Kidney capillary endothelial cell (primary cell): ENCODE measurements around the gene INTS7.
"Not testable (repeated sequence)": the region's sequence is repeated elsewhere in the genome, so short reads cannot be mapped to it uniquely, and the experiment has no call there.

Experiments
- DNase-seq: peaks from one replicate; pipeline ENCODE4 v3.0.0-alpha.2; 2018; ENCODE audit warnings: low spot score

INTS7 gene

DNA sequence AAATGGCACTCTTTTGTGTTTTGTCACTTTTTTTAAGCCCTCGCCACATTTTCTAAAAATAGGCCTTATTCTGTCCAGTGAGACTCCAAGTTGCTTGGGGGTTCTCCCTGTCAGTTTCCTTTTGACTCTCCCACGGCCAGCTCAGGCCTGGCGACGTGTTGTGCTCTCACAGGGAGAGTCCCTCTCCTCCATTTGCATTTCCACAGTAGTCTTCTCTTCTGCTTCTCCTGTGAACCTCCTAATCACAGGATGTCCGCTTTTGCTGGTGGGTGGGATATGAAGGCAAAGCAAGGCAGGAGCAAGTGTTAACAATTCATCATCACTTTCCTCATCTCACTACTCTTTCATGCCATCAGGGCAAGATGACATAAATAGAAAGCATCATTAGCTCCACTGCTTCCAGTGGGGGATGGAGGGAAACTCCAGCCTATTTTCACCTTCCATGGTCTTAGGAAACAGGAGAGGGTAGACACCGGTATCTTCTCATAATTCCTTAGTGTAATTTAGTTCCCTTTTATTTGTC, 99.8 kb downstream of the INTS7 start:
- no peak for DNase-seq

DNA sequence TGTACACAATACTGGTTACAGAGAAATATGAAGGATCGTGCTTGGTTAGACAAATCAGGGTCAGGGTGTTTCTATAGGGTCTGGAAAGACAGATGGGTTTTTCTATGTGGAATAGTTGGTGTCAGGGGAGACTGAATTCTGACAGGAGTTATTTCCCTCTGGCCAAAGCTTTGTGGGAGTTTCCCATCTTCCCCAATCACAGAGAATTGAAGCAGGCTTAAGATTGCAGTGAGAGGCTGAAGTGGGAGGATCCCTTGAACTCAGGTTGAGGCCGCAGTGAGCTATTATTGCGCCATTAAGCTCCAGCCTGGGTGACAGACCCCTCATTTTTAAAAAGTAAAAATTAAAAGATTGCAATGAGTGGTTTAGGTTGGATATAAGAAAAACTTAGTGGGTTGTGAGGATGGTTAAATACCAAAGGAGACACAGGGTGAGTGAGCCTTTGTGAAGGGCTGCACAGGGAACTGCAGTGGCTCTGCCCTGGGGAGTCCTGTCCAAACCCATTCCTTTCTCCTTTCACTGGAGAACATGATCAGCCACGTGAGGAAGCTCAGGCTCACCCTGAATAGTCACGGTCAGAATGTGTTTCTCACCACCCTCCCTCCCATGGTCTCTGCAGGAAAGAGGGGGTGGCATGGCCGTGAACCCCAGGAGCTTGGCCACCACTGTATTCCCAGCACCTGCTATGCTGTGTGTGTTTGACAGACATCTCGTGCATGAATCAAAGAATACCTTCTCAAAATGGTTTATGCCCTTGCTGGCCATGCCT, 101.2 kb downstream of the INTS7 start:
- no peak for DNase-seq

DNA sequence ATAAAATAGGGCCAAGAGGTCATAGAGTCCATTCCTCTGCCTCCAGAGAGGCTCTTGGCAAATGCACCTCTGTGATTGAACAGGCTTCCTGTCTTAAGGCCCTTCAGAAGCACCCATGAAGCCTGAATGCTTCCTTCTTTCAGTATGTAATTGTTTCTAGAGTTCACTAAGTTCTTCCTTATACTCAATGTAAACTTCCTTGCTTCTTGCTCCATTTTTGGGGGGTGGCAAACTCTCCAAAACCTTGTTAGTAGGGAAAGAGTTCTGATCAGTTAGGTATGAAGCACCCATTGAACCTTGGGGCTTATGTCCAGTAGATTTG, 102.5 kb downstream of the INTS7 start:
- no peak for DNase-seq

DNA sequence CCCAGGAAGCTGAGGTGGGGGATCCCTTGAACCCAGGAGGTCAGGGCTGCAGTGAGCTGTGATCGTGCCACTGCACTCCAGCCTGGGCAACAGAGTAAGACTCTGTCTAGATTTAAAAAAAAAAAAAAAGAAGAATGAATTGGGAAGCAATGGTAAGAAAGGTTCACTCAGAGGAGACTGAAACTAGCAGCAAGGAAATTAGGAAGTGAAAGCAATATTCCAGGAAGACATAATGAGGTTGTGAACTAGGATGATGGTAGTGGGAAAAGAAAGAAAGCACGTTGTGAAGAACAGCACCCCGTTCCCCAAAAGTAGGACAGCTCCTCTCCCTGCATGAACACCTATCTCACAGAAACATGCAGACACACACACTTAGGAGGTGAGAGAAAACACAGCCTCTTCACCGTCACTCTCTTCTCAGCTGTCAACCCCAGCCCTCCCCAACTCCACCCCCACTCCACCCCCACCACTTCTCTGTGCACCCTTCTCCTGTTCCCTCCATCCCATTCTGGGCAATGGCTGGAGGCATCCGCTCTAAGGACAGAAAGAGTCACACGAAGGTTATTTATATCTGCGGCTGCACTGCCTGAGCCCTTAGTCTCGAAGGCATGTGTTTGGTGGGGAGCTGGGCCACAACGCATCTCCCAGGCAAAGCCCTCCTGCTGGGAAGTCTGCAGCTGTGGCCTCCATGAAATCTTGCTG, 103.0 kb downstream of the INTS7 start:
- DNase-seq = no peak

DNA sequence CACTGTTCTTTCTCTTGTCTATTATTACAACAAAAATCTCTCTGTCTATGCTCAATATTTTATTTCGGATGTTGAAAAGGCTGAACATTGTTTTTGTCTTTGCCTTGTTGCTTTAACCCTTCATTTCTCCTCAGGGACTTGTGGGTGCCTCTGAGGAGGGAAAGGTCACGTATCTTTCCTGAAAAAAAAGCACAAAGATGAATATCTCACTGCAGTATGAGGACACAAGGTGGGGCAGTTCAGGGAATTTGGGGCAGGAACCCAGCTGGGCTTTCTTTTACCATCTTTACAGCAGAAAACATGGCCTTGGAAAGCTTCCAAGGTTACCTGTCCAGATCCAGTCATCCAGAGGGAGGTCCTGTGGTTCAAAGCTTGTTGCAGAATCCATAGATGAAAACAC, 105.7 kb downstream of the INTS7 start:
- no peak for DNase-seq

DNA sequence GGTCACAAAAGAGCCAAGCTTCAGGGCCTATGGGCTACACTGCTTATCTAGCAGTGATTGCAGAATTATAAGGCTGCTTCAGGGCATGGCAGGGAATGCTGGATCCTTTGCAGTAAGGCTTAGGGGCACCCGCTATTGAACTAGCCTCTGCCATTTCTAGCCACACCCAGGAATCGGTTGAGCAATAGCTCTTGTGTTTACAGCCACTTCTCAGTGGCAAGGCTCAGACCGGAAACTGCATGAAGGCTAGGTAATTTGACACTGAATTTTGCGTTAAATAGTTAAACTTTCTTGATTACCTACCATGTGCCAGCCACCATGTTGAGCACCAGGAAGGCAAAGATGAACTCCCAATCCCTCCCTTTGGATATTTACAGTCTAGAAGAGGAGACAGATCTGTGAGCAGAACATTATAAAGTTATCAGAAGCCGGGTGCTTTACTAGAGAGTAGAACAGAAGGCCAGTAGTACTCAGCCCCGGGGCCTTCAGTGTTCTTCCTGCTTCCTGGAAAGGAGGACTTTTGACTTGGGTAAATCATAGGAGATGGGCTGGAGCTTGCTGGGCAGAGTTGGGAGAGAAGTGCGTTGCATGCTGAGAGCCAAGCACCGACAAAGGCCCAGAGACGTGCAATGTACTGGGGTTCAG, 106.2 kb downstream of the INTS7 start:
- no peak for DNase-seq

DNA sequence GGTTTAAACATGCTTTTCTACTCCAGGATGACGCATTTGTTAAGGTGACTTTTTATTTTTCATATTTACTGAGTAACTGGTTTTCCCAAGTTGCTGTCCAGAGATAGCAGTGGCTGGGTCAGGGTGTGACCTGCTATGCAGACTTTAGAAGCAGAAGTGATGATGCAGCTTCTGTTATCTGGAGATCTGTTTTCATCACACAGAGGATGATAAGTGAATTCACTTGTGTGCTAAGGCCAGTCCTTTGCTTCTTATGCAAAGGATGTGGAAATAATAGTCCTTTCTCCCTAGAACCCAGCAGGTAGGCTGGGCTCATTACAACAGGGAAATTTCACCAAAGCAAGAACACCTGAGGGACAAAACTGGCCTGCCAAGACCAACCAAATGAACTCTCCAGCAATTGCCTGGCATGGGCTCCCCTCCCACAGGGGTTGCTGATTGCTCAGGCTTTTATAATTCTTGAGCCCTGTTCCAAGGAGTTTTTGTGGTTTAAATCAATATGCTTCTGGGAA, 107.0 kb downstream of the INTS7 start:
- no peak for DNase-seq

DNA sequence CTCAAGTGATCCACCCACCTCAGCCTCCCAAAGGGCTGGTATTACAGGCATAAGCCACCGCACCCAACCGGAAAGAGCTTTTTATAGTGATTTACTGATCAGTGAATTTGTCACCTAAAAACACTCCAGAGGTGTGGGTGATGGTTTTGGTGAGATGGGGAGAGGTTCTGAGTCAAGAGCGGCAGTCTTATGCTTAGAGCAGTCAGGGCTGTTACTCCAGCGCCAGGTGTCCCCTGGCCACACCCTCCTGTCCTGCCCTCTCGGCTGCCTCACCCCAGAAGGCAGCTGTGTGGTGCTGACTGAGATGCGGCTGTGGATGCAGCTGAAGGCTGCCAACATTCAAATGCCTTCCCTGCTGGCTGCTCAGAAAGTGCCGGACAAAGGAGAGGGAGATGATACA, 110.3 kb downstream of the INTS7 start:
- no peak for DNase-seq

DNA sequence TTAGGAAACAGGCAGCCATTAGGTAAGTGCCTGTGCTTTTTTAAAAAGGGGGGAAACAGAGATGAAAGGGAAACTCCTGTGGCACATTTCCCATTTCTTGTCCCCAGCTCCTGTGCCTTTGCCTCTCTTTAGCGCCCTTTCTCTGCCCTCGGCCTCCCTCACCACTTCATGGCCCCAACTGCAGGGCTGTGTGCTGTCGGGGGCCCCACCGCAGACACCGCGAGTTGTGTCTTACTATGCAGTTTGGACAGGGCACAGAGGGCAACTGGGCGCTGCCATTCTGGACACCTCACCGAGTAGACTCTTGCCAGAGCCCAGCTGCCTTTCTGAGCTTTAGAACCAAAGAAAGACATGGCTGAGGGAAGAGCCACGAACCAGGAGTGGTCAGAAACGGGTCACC, 111.1 kb downstream of the INTS7 start:
- DNase-seq = no peak

DNA sequence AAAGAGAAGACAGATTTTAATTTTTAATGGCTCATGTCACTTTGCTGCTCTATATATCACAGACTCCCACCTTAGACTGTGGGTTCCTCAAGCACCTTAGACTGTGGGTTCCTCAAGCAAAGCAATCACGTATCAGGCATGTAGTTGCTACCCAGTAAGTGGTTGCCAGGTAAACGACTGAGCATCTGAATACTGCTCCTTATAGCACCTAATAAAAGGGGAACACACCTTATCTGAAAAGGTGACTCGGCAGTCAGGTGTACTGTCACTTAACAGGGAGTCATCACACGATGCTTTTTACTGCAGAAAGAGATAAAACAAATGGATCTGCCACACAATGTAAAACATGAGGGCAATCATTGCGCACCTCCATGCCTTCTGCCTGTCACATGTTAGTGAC, 112.3 kb downstream of the INTS7 start:
- DNase-seq = no peak

DNA sequence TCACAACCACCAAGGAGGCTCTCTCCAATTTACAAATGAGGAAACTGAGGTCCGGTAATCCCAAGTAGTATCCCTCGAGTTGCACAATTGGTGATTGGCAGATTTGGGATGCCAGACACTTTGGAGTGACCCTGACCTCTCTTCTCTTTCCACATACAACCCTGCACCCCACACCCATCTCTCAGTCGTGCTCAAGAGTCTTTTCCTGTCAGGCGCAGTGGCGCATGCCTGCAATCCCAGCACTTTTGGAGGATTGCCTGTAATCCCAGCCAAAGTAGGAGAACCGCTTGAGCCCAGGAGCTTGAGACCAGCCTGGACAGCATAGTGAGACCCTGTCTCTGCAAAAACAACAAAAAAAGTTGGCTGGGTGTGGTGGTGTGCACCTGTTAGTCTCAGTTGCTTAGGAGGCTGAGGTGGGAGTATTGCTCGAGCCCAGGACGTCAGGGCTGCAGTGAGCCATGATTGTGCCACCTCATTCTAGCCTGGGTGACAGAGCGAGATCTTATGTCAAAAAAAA, 113.7 kb downstream of the INTS7 start:
- DNase-seq = no peak

DNA sequence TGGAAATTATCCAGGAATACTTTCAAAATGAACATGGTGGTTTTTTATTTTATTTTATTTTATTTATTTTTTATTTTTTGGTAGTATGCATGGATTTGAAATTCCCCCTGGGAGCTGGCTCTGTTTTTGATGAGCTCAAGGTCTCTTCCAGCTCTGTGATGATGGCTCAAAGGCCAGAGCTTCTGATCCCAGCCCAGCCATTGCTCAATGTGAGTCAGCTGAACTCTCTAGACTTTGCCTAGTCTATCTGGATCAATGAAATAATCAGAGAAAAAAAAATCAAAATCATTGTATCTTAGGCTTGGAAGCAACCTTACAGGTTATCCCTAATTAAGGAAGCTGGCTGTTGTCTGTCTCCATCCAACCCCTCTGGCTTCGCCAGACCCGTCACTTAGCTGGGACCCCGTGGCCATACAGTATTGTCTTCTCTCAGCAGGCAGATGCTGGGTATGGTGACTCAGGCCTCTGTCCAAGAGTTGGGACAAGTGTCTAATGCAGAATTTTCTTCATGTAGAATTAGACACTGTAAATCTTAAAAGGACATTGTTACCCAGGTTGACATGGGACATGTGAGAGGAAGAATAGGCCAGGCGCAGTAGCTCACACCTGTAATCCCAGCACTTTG, 114.6 kb downstream of the INTS7 start:
- DNase-seq = no peak

DNA sequence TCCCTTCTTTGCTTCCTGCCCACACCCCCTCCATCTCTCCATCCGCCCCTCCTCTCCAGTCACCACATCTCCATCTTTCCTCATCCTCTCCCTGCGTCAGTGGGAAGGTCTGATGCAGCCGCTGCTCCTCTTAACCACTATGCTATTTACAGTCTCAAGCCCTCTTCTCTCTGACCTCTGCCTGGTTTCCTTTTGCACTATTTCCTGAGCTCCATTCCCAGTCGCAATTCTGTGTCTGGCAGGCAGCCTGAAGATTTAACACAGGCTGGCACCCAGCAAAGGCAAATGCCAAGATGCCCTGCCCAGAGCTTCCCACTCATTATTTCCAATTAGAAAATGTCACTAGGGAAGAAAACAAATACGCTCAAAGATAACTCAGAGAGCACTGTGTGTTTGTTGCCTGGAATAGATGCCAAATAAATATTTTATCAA, 115.2 kb downstream of the INTS7 start:
- DNase-seq = no peak

DNA sequence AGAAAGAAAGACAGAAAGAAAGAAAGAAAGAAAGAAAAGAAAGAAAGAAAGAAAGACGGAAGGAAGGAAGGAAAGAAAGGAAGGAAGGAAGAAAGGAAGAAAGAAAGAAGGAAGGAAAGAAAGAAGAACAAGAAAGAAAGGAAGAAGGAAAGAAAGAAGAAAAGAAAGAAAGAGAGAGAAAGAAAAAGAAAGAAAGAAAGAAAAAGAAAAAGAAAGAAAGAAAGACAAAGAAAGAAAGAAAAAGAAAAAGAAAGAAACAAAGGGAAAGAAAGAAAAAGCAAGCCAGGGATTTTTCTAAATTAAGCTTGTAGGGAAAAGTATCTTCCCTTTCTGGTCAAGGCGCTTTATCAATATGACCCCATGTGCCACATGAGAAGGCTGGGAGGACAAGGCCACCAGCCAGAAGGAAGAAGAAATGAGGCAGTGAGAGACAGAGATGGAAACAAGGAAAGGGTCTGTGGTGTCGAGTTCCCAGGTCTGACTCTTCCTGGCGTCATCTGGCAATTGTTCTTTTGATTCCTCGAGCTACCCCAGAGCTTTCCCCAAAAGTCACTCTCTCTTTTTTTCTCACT, 116.4 kb downstream of the INTS7 start:
- DNase-seq = no peak

DNA sequence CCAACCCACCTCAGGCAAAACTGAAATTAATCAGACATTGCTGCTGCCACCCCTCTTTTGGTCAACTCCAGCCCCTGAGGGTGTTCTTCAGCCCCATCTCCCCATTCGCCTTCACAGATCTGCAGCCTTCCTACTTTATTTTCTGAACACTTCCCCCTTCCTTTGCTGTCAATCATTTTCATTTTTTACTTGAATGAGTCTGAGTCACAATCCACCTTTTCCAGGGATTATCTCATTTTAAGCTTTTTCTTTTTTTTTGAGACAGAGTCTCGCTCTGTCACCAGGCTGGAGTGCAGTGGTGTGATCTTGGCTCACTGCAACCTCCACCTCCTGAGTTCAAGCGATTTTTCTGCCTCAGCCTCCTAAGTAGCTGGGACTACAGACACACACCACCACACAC, 118.9 kb downstream of the INTS7 start:
- DNase-seq = not testable (repeated sequence)

DNA sequence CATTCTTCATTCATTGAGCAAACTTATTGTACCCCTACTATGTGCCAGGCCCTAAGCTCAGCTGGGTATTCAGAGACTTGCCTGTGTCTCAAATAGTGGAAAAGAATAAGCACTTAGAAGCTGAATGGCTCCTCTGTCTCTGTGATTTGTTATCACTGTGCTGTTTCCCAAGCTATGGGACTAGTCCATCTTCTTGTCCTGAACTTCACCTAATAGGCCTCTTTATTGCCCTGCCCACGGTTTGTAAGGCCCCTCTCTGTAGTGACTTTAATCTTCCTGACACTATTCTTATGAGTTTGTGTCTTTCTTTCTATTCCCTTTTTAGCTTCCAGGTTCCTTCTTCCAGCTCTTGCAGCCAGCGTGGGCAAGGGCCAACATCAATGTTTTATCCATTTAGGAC, 119.4 kb downstream of the INTS7 start:
- no peak for DNase-seq

DNA sequence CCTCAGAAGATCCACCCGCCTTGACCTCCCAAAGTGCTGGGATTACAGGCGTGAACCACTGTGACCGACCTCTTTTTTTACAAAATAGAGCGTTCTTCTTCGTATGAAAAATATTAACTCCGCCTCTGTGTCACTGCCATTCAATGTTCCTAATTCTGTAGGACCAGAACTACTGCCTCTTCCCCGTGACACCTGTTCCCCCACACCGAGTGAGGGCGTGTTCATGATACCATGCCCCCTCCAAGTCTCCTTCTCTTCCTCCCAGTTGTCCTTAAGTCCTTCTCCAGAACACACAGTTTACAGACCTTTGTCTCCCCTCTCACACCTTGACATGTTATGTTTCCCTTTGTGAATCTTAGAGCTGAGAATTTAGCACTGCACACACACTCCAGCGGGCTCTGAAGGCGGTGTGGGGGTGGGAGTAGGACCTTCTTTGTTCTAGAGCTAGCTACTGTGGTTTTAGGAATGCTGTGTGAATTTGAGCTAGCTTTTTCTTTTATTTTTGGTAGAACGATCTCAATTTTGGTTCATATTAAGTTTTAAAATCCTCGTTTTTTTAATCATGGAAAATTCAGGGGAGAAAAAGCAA, 122.4 kb downstream of the INTS7 start:
- no peak for DNase-seq

DNA sequence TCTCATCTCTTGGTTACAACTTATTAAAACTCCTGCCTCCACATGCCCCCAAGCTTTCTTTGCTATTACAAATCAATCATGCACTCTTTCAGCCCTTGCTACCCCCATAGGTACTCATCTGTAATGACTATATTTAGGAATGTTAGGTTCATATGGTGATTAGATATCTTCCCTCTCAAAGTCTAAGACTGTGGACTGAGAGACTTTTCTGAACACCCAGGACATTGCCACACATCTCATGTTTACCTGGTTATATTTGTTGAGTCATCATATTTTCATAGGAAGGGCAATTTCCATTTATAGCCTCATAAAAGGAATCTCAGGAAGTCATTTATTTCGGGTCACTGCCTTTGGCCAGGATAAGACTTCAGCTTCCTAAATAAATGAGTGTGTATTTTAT, 123.3 kb downstream of the INTS7 start:
- no peak for DNase-seq

DNA sequence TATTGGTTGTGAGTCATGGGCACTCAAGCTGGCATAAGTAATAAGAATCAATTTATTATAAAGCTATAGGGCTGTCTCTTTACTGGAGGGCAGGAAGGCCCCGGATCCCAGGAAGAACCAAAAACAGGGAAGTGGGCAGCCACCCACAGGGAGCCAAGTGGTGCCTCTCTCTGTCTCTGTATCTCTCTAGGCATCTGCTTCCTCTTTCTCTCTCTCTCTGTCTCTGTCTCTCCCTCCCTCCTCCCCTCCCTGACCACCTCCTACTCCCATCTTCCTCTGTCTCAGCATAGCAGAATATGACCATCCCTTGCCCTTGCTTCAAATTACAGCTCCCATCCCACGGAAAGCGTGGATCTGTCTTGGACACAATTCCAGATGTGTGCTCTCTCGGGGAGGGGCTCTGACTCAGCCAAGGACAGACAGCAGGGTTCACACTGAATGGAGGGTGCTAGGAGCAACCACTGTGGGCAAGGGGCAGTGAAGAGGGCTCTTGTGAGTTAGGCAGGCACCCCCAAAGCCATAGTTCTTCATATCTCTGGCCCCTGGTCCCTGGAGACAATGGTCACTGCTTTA, 124.4 kb downstream of the INTS7 start:
- no peak for DNase-seq

DNA sequence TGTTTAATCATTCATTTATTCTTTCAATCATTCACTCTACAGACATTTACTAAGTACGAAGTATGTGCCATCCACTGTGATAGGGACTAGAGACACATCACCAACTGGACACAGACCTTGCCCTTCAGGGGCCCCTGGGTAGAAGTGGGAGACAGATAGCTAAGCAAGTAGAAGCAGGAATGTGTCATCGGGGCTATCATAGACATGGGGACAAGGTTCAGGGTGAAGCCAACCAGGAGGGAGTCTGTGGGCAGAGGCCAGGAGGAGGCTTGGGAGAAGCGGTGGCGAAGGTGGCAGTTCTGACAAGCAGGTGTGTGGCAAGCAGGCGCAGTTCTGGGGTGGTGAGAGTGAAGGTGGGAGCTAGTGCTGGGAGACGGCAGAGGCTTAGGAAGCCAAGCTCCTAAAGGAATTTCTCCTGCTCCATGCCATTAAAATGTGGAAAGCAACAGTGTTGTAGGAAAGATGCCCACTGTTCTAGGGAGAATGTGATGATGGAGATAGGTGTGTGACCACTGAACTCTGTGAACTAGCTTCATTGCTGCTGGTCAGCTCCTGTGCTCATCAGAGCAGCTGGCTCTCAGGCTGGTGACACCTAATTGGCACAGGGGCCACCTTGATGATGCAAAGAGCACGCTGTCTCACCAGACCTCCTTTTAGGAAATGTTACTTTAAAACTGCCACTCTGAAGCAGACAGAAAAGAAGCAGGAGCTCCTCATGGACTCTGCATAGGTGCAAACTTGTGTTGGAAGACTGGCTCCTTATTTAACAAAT, 125.1 kb downstream of the INTS7 start:
- no peak for DNase-seq
